ENCODE data around the gene TPST1. TPM values are rescaled to one million over a fixed set of nuclear protein-coding genes. Genes with fewer than 3 reads are reported as not detected.
A peak's percentile ranks its signal among the peaks of the same experiment; 100 is the strongest.

The TPST1 gene
- total and polyA plus RNA-seq, 9 of the 15 experiments (the other 6 are each of a cell fraction or from before 2014, with no cell fraction given) = 0.15 to 2.2 (median 0.53) TPM

GRCh38 chr7:66190504-66190857 is 14.7 kb upstream of the TPST1 start (continued):
- TF ChIP-seq ZNF143 (CRISPR knock-in tag; IDR thresholded peaks at IDR 0.05) = no peak
- TF ChIP-seq, protein P1, sequence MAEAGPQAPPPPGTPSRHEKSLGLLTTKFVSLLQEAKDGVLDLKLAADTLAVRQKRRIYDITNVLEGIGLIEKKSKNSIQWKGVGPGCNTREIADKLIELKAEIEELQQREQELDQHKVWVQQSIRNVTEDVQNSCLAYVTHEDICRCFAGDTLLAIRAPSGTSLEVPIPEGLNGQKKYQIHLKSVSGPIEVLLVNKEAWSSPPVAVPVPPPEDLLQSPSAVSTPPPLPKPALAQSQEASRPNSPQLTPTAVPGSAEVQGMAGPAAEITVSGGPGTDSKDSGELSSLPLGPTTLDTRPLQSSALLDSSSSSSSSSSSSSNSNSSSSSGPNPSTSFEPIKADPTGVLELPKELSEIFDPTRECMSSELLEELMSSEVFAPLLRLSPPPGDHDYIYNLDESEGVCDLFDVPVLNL (CRISPR knock-in tag; IDR thresholded peaks at IDR 0.05; ENCODE audit: low read depth) = no peak
- TF ChIP-seq ZNF740 (CRISPR knock-in tag; IDR thresholded peaks at IDR 0.05) = no peak
- TF ChIP-seq ZNF740 (tag; IDR thresholded peaks at IDR 0.05) = no peak
- no peak for TF ChIP-seq PTTG1 (tag; IDR thresholded peaks at IDR 0.05; ENCODE audit: low read depth)
- no peak for TF ChIP-seq SIX5 (IDR thresholded peaks at IDR 0.05; ENCODE audit: borderline replicate concordance in 1 of 2, insufficient read depth in 1 of 2, low read depth in 1 of 2, low read length in 2 of 2)
- TF ChIP-seq TRIM24 (IDR thresholded peaks at IDR 0.05) = no peak

DNA sequence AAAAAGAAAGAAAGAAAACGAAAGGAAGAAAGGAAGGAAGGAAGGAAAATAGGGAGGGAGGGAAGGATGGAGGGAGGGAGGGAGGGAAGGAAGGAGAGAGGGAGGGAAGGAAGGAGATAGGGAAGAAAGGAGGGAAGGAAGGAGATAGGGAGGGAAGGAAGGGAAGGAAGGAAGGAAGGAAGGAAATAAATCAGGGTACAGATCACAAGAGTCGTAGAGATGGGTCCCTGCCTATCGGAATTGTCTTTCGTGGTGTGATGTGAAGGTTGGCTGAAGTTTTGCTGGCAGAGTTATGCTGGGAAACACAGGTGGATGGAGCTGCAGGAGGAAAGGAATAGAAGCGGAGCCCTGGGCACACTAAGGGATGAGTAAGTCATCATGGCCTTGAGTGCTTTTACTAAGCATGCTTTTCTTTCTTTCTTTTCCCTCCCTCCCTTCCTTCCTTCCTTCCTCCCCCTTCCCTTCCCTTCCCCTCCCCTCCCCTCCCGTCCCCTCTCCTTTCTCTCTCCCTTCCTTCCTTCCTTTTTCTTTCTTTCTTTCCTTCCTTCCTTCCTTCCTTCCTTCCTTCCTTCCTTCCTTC is 11.9 kb upstream of the TPST1 start:
- peaks cover 14 to 27% of the 10 kb centered on the region in 2 experiments; a peak in 4 of 5 replicates for H3K27me3 ChIP-seq (ENCODE audit: control insufficient read depth in 2 of 2, insufficient read depth in 2 of 2, low read length in 2 of 2)
- 0 out of 2 replicates have a peak, but pooled peaks cover 1% of the 10 kb centered on the region for H4K20me1 ChIP-seq (replicated peaks; ENCODE audit: control insufficient read depth, insufficient read depth, low read length)
- POLR2A ChIA-PET = interaction anchor here (0.6 kb wide), 1 partner anchor 26 kb away, joined by 3 read pairs; no protein-coding TSS in a partner anchor
- H3K9me3 ChIP-seq (replicated peaks; ENCODE audit: control insufficient read depth, insufficient read depth, low read depth, low read length) = no peaks in the 10 kb centered on the region
- no peaks in the 10 kb centered on the region for H3K9me1 ChIP-seq (ENCODE audit: control insufficient read depth, insufficient read depth, low read length)
- CTCF ChIA-PET (ENCODE audit: low intra/inter-chr PET ratio) = no interaction called here
- H3K27ac ChIP-seq (ENCODE audit: extremely low read depth, low read depth, low read length) = no peak overlapping the region
- intact Hi-C loops (cut with micrococcal nuclease) (no loop called here), in situ Hi-C loops (cut with MboI) (no loop called here)
- FAIRE-seq (no peak), DNase-seq (ENCODE audit: extremely low read depth in 1 of 4, low spot score in 3 of 4) (no peak), ATAC-seq (no peak)
- no peak overlapping the region for H2AFZ ChIP-seq (ENCODE audit: low read depth, low read length)
- no peaks in the 10 kb centered on the region for H3K36me3 ChIP-seq (ENCODE audit: control insufficient read depth, insufficient read depth, low read length)
- H3K4me2 ChIP-seq (ENCODE audit: insufficient read depth, low read length) = no peak overlapping the region
- no peak overlapping the region for H3K4me3 ChIP-seq
- H3K9ac ChIP-seq (ENCODE audit: insufficient read depth in 1 of 2, low read depth in 2 of 2, low read length in 2 of 2) = no peak overlapping the region
- H3K4me1 ChIP-seq (replicated peaks in 1 of 2; ENCODE audit: control insufficient read depth in 2 of 2, insufficient read depth in 2 of 2, low read length in 2 of 2) = no peaks in the 10 kb centered on the region
- WGBS (ENCODE audit: insufficient coverage, low coverage, missing lambda C conversion rate) = 0% methylated on average over 5 of the region's 6 CpGs
- H3K79me2 ChIP-seq (ENCODE audit: control insufficient read depth, insufficient read depth, low read length) = no peaks in the 10 kb centered on the region
- BruUV-seq (replicated peaks) = no TSS peak
- TF ChIP-seq MAFF (IDR thresholded peaks at IDR 0.05; ENCODE audit: low read length) (no peak), MECOM (CRISPR knock-in tag; IDR thresholded peaks at IDR 0.05) (no peak), HNRNPK (IDR thresholded peaks at IDR 0.05; ENCODE audit: low read depth, low read length, poor library complexity, severe bottlenecking) (peak; percentile 69), ETV6 (IDR thresholded peaks at IDR 0.05; ENCODE audit: borderline replicate concordance in 1 of 2, low read depth in 2 of 2, low read length in 1 of 2) (no peak), ETV6 (CRISPR knock-in tag; IDR thresholded peaks at IDR 0.05; ENCODE audit: borderline replicate concordance) (no peak), PCBP2 (IDR thresholded peaks at IDR 0.05; ENCODE audit: low read depth, low read length, poor library complexity, severe bottlenecking) (peak; percentile 77), ZNF512 (tag; IDR thresholded peaks at IDR 0.05) (peak; percentile 87), ZBTB17 (CRISPR knock-in tag; IDR thresholded peaks at IDR 0.05) (no peak), OTX1 (CRISPR knock-in tag; IDR thresholded peaks at IDR 0.05) (no peak), TEAD4 (IDR thresholded peaks at IDR 0.05; ENCODE audit: low read length) (no peak), TEAD4 (CRISPR knock-in tag; IDR thresholded peaks at IDR 0.05; ENCODE audit: borderline replicate concordance) (no peak), CHCHD3 (CRISPR knock-in tag; IDR thresholded peaks at IDR 0.05) (no peak), NELFE (IDR thresholded peaks at IDR 0.05; ENCODE audit: insufficient read depth, insufficient read length) (no peak)

Measured in K562 (cell line).